T1000 (cell line): ENCODE results near the gene SPIN2B.
"Not testable (repeated sequence)": the region's sequence is repeated elsewhere in the genome, so short reads cannot be mapped to it uniquely, and the experiment has no call there.

Source experiments
- DNase-seq: peaks from one replicate; lab custom pipeline; 2025; ENCODE audit warnings: mixed read lengths; lab: John Stamatoyannopoulos, UW

SPIN2B gene

DNA sequence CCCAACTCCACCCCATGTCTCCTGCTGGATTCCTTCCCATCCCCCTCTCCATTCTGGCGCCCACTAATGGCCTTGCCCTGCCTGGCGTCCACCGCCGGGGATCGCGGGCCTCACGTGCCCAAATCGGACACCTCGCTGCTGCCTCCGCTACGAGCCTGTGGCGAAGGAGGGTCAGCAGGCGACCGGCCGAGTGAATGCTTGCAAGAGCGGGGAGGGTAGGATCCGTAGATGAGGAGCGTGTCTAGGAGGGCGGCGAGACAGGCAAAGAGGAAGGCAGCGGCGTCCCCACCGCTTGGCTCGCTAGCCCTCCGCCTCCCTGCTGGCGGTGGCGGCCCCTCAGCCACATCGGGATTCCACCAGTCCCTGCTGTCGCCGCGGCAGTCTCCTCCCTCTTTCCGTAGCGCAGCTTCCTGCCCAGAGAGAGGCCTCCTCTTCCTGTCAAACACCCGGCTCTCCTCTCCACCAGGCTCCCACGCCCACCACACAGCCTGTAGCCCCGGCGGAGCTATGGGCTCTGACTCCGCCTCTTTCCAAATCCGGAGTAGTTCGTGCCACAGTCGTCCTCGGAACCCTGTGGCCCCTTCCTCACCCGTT is at the start of gene SPIN2B:
TSS of gene SPIN2B (minus strand) at position 387 of the 594 bp plus-strand sequence.
- DNase-seq, result peak; percentile 73

DNA sequence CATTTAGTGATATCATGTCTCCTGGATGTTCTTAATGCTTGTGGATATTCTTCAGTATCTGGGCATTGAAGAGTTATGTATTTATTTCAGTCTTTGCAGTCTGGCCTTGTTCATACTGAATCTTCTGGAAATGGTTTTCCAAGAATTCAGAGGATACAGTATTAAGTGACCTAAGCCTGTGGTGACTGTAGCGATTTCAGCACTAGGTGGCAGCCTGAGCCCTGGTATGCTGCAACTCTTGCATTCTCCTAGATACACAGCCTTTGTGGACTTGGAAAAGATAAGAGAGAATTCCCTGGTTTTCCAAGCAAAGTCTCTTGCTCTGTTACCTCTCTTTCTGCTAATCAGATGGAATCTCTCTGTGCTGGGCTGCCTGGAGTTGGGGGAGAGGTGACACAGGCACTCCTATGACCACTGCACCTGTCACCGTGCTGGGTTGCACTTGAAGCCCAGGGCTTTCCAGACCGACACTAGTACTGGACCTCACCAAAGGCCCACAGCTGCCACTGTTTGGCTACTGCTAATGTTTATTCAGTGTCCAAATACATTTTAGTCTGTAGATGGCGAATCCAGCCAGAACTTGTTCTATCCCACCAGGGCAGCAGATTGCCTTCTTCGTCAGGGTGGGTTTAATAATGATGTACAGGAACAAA is 35.2 kb upstream of the SPIN2B start:
- DNase-seq, result no peak

DNA sequence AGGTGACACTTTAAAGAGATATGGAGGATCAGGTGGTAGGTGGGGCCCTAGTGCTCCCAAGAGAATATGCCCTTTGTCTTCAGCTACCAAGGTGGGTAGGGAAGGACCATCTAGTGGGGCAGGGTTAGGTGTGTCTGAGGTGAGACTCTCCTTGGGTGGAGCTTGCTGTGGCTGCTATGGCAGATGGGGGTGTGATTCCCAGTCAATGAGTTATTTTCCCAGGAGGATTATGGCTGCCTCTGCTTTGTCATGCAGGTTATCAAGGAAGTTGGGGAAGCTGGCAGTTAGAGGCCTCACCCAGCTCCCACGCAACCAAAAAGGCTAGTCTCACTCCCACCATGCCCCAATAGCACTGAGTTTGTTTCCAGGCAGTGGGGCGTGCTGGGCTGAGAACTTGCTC is 33.8 kb upstream of the SPIN2B start:
- no peak for DNase-seq

DNA sequence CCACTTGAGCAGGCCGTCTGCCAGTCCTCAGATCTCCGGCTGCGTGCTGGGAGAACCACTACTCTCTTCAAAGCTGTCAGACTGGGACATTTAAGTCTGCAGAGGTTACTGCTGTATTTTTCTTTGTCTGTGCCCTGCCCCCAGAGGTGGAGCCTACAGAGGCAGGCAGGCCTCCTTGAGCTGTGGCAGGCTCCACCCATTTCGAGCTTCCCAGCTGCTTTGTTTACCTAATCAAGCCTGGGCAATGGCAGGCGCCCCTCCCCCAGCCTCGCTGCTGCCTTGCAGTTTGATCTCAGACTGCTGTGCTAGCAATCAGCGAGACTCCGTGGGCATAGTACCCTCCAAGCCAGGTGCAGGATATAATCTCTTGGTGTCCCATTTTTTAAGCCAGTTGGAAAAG is 30.9 kb upstream of the SPIN2B start:
- not testable (repeated sequence) for DNase-seq

DNA sequence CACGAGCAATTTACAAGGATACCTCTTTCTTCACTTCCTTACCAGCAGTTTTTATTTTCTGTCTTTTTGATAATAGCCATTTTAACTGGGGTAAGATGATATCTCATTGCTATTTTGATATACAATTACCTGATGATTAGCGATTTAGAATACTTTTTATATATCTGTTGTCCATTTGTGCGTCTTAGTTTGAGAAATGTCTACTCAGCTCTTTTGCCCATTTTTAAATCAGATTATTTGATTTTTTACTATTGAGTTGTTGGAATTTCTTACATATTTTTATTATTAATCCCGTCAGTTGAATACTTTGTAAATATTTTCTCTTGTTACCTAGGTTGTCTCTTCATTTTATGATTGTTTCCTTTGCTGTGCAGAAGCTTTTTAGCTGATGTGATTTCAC is 17.3 kb upstream of the SPIN2B start:
- no peak for DNase-seq

DNA sequence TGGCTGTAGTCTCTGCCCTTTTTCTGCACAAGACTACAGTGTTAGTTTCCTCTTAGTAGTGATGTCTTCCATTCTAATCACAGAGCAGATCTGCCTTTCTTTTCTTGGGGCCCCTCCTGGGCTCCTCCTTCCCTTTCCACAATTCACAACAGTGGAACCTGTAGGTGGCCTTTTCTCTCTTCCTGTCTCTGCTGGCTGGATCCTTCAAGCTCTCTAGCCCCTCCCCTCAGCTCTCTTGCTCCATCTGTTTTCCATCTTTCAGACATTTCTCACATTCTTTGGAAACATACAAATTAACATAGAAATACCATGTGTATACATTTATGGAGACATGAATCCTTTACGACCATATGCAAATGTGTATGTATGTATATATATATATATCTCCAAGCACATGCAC is 16.2 kb upstream of the SPIN2B start:
- DNase-seq, result no peak

DNA sequence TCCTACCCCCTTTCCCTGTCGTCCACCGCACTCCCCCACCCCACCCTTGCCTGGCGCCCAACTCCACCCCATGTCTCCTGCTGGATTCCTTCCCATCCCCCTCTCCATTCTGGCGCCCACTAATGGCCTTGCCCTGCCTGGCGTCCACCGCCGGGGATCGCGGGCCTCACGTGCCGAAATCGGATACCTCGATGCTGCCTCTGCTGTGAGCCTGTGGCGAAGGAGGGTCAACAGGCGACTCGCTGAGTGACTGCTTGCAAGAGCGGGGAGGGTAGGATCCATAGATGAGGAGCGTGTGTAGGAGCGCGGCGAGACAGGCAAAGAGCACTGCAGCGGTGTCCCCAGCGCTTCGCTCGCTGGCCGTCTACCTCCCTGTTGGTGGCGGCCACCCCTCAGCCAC is 15.7 kb upstream of the SPIN2B start, which contains the start of gene SPIN2A:
TSS of gene SPIN2A (minus strand) at position 325 of the 400 bp plus-strand sequence. CDS start 800 bp downstream, outside the sequence.
- DNase-seq, result not testable (repeated sequence)

DNA sequence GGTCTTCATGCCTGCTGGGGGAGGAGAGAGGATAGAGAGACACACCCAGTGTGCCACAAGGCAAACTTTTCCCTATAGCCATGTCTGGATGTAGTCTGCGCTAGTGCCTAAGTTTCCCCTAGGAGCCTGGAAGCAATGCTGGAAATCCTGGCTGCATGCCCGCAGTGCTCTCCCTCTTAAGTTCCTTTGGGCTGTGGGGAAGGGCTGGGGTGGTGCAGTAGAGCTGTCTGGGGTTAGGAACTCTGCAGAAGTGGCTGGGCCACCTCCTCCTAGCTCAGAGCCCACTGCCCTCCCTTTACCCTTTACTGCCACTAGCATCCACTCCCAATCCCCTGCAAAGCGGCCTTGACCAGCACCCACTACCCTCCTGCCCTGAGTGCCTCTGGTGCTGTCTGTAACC is 15.2 kb upstream of the SPIN2B start:
- not testable (repeated sequence) for DNase-seq

DNA sequence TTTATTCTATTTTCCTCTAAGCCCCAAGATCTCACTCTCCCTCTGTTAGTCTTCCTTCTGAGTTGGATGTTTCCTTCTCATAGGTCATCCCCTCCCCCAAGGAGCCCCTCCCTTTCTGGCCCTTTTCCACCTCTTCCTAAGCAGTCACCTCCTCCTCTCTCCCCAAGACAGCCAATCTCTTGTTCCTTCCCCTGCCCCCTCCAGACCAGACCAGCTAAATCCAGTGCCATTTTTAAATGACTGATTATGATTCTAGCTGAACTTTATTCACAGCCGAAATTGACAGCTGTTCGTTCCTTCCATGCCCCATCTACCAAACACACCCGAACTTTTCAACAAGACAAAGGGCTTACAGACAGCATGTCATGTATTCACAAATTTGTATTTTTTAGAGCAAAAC is 13.9 kb upstream of the SPIN2B start:
- no peak for DNase-seq

DNA sequence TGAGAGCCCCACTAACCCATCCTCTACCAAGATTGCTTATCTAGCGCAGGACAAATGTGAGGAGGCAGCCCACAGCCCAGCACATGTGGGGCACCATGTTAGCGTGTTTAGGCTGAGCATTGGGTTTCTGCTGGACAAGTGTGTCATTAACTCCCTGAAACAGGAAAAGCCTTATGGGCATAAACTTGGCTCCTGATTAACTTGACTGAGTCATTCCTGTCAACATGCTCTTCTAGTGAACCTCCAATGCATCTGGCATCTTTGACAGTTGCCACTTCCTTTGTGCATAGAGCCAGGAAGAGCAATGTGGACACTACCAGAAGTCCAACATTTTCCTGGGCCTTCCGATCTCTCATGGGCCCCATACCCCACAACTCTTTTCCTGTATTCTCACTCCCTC is 13.4 kb upstream of the SPIN2B start:
- no peak for DNase-seq

DNA sequence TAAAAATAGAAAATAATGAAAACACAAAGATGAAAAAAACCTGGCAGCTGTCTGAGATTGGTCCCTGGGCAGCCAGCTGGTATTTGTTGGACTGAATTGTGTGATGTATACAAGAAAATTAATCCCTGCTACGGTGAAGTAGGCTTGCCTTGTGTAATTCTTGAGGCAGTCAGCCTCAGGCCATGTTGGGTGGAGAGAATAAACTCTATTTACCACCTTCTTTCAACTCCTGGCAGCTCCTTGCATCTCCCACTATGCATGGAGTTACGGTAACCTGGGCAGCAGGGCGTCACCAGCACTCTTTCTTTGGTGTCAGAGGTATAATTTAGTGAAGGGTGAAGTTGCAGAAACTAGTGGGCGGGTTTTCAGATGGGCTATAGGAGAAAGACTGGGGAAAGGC is 12.4 kb upstream of the SPIN2B start:
- no peak for DNase-seq

DNA sequence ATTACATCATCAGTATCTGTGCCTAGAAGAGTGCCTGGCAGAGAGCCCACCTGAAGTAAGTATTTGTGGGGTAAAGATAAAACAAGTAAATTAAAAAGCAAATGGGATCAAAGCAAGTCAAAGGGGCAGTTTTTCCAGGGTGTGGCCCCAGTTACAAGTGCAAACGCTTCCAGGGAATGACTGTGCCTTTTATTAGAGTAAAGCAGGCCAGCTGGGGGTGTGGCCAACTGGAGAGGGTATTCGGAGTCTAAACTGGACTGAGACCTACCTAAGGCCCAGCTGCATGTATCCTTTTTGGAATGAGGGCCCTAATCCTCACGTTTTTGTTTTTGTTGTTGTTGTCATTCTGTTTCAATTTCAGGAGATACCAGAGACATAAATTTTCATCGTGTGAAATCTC is 11.9 kb upstream of the SPIN2B start:
- DNase-seq, result not testable (repeated sequence)

DNA sequence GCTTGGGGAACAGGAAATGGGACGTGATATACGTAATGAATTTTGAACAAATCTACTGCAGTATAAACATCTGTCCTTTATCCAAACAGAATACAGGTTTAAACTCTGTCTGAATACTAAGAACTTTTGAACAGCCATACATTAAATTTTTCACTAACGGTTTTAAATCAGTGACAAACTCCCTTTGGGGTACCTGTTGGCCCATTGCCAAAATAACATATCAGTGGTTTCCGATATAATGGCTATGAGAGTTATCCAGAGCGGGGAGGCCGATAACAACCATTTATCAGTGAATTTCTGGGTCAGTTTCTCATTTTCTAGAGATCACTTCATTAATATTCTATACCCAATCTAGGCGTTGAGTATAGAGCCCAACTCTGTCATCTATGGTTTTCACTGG is 10.7 kb upstream of the SPIN2B start:
- DNase-seq, result no peak

DNA sequence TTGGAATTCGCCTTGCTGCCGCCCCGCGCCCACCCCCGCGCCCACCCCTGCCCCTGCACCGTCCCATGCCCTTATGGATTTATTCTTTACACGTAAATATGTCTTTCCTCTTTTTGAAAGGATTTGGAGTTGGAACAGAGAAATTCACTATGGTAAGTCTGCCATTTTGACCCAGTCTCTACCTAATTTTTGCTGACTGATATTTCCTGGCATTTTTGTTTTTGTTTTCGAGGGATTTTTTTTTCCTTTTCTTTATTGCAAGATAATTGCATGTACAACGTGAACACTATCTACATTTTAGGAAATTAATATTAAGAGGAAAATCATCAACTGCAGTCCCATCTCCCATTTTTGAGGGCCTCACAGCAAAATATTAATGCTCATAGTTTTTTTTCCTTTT is 468 bp upstream of the SPIN2B start:
- no peak for DNase-seq

DNA sequence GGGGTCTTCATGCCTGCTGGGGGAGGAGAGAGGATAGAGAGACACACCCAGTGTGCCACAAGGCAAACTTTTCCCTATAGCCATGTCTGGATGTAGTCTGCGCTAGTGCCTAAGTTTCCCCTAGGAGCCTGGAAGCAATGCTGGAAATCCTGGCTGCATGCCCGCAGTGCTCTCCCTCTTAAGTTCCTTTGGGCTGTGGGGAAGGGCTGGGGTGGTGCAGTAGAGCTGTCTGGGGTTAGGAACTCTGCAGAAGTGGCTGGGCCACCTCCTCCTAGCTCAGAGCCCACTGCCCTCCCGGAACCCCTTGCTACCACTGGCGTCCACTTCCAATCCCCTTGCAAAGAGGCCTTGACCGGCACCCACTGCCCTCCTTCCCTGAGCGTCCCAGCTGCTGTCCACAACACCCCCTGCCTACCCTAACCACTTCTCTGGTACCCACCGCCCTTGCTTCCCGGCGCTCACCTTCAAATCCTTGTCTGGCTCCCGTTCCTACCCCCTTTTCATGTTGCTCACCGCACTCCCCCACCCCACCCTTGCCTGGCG is 658 bp downstream of the SPIN2B start:
- DNase-seq, result not testable (repeated sequence)

DNA sequence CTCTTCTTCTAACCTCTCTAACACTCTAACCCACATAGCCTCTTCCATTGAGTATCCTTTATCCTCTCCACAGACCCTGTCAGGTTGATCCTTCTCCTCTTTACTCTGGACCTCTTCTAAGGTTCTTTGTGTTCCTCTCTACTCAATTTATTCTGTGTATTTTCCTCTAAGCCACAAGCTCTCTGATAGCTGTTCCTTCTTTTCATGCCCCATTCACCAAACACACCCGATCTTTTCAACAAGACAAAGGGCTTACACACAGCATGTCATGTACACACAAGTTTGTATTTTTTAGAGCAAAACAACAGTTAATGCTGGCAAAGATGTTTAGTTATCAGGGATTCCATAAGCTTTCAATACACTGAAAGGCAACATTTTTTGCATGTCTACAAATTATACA is 1.9 kb downstream of the SPIN2B start:
- DNase-seq, result no peak

DNA sequence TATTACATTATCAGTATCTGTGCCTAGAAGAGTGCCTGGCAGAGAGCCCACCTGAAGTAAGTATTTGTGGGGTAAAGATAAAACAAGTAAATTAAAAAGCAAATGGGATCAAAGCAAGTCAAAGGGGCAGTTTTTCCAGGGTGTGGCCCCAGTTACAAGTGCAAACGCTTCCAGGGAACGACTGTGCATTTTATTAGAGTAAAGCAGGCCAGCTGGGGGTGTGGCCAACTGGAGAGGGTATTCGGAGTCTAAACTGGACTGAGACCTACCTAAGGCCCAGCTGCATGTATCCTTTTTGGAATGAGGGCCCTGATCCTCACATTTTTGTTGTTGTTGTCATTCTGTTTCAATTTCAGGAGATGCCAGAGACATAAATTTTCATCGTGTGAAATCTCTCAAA is 3.8 kb downstream of the SPIN2B start:
- DNase-seq, result not testable (repeated sequence)

DNA sequence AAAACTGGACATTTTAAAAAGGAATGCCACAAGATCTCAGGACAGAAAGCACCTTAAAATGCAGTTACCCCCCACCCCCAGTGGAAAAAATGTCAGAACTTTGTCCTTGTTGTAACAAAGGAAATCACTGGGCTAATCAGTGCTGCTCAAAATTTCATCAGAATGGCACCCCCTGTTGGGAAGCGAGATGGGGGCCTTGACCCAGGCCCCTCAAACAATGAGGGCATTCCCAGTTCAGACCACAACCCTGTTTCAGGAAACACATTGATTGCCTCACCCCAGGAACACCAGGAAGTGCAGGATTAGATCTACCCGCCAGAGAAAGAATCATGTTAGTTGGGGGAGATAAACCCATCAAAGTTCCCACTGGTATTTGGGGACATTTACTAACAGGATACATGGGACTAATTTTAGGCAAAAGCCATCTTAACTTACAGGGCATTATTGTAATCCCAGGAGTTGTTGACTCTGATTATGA is 16.4 kb downstream of the SPIN2B start:
- no peak for DNase-seq

DNA sequence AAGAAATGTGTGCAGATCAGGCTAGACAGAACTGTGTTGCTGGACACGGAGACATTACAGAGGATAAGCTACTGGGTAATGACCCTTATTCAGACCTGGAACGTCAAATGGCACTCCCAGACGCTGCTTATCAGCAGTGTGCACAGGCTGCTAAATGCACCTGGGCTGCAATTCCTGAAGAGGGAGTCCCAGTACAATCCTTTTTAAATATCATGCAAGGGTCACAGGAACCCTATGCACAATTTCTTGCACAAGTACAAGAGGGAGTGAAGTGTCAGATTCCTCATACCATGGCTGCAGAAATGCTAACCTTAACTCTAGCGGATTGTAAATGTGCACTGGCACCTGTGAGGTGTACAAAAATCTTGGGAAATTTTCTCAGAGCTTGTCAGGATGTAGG is 16.9 kb downstream of the SPIN2B start:
- no peak for DNase-seq

DNA sequence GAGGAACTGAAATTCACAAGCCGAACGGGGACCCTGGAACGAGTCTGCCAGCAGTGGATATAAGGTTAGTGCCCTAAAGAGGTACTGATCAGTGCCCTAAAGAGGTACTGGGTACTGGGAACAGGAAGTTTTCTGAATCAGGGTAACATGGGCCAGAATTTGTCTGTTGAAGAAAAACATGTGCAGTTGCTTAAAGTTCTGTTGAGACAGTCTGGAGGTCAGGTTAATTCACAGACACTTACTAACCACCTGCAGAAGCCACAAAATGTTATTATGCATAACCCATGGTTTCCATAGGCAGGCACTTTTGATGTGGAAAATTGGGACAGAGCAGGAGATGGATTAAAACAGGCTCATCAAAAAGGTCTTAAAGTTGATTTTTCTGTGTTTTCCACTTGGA is 17.9 kb downstream of the SPIN2B start:
- DNase-seq, result no peak

DNA sequence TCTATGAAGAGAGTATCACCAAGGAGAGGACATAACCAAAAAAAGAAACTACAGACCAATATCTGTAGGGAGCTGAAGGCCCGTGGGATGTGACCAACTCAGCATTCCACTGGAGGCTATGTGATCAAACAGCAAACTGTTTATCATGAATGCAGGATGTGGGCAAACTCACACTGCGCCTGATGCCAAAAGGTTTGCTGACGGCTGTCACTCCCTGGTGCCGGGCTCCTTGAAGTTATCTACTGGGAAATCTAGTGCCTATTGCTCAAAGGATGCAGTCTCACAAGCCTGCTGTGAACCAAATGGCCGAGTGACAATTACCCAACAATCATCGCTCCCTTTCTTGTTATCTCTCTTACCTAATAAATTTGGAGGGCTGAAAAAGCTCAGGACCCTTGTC is 18.4 kb downstream of the SPIN2B start:
- DNase-seq, result not testable (repeated sequence)

DNA sequence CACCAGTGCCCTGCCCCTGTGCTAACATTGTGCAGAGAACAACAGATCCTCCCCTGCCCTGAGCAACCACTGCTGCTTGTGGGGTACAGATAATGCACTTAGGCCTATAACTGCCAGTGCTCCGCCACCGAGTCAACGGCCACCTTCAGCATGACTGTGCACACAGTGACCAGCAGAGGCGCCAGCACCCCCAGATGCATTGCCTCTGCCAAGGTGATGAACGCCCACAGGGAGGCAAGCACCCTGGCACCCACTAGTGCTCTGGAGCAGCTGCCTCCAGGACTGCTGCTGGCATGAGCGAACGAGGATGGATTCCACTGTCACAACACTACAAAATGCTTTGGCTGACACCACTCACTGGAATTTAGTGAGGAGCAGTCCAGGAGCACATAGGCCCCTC is 38.2 kb downstream of the SPIN2B start:
- DNase-seq, result no peak

DNA sequence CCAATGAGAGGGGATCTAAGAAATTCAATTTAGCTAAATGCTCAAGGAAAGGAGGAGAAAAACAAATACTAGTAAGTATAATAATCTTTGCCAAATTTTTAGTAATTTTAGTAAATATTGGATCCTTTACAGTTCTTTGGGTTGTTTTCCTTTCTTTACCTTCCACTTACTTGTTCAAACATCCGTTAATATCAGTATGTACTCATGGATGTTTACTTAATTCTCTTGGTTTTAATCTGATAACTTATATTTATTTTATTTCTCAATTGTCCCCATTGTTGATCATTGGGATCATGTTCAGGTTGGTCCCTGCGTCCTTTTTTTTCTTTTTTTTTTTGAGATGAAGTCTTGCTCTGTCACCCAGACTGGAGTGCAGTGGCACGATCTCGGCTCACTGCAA is 46.9 kb downstream of the SPIN2B start:
- DNase-seq, result no peak
